Uterus (tissue), 4 donors: Measurements from ENCODE around the gene CCDC157. TPM values are rescaled to one million over a fixed set of nuclear protein-coding genes. Genes with fewer than 3 reads are reported as not detected.

Experiments used
- DNase-seq, 2 donors: peaks; one replicate each; pipeline ENCODE4 v3.0.0-alpha.2; 2019 to 2020
- H3K27ac ChIP-seq, 2 donors: fragments of 200-600 bp; sonication (generic); 1 replicate in 1 of 2; 2 replicates in 1 of 2; pipeline ENCODE4 v1.5.1; 2016 to 2018
- H3K27me3 ChIP-seq, 2 donors: fragments of 200-600 bp; sonication (generic); one replicate each; pipeline ENCODE4 v1.5.1; 2018 to 2019; ENCODE audit warnings: control low read depth in 1 of 2
- H3K36me3 ChIP-seq, 2 donors: fragments of 200-600 bp; sonication (generic); one replicate each; pipeline ENCODE4 v1.5.1; 2019; ENCODE audit warnings: control low read depth in 1 of 2
- H3K4me1 ChIP-seq, 2 donors: fragments of 200-600 bp; sonication (generic); one replicate each; pipeline ENCODE4 v1.5.1; 2018 to 2019; ENCODE audit warnings: control low read depth in 1 of 2
- H3K4me3 ChIP-seq, 2 donors: fragments of 200-600 bp; sonication (generic); 1 replicate in 1 of 2; 2 replicates in 1 of 2; pipeline ENCODE4 v1.5.1; 2018 to 2019; ENCODE audit warnings: mild to moderate bottlenecking in 1 of 2
- H3K9me3 ChIP-seq, 2 donors: fragments of 200-600 bp; sonication (generic); one replicate each; pipeline ENCODE4 v1.5.1; 2019; ENCODE audit warnings: control low read depth in 1 of 2
- POLR2A ChIP-seq, 2 donors: fragments of 450-650 bp; IDR thresholded peaks; one replicate each; pipeline ENCODE4 v1.6.1; 2016; ENCODE audit warnings: antibody characterized with exemption in 2 of 2, mild to moderate bottlenecking in 1 of 2, moderate library complexity in 1 of 2
- intact Hi-C: fragments of 100-400 bp; cut with DNase I; formaldehyde crosslinking; loops from one replicate; pipeline ENCODE4 v1.15.1; 2023; ENCODE audit warnings: low total_unique reads
- total RNA-seq, 4 donors: library from RNA; depleted of rRNA in 3 of 4; stranded (reverse); fragments of >200 nt in 3 of 4; gene quantifications; one replicate each; pipeline versions ENCODE4 v1.1.0 to v1.2.4, GENCODE V29; 2014 to 2023
- TF ChIP-seq, protein P1 (sequence below), 4 experiments: fragments of 200-600 bp in 2 of 4; fragments of 450-650 bp in 2 of 4; sonication (generic) in 2 of 4; IDR thresholded peaks; one replicate each; pipeline ENCODE4 v1.5.1; 2016 to 2019; ENCODE audit warnings: antibody characterized with exemption in 4 of 4, mild to moderate bottlenecking in 2 of 4, moderate library complexity in 1 of 4
- donor health status: DM: yes; HTN: yes; CAD: no.

CCDC157 gene
- total RNA-seq, 4 donors from 2014 or later: 2.9 to 6.8 (median 4.6) TPM; not detected in 1

DNA sequence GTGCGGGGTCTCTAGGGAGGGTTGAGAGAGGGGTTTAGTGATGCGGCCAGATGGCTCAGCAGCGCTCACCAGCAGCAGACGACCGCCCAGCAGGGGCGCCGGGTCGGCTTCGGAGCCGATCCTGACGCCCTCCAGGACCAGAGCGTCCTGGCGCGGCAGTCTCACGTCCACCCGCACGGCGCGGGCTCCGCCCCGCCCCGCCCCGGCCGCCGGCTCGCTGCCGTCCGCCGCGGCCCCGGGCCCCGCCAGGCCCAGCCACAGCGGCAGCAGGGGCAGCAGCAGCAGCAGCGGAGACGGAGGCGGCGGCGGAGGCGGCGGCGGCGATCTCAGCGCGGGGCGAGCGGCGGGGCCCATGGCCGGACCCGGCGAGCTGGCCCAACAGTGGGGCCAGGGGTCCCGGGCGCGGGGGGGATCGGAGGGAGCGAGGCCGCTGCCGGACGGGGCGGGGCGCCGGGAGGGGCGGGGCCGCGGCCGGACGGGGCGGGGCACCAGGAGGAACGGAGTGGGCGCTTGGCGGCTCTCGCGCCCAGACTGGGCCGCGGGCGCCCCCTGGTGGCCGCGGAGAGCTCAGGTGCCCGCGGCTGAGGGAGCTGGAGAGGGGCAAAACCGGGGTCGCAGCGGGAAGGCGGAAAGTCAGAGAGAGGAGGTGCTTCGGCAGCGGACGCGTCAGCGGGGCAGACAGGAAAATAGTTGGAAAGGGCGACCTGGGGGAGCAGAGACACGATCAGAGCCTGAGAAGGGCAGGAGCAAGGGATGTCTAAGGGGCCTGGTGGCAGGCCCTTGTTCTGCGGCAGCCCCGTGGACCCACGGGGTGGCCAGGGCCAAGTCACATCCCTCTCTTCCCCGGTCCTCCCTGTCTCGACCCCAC is 30.4 kb downstream of the CCDC157 start, which contains the start of gene RNF215:
Gene RNF215, minus strand, starts transcription at position 452 of the 868 bp plus-strand sequence. Its CDS starts 98 bp downstream, at position 354.
- Histone ChIP-seq H3K27ac (peak within 1 kb of the TSS; percentile 83 to 86), H3K36me3 (no peaks in the 10 kb centered on the region), H3K4me3 (peak within 1 kb of the TSS; percentile 46 to 66), H3K9me3 (no peaks in the 10 kb centered on the region), H3K27me3 (no peaks in the 10 kb centered on the region), H3K4me1 (peaks cover 0 to 4% of the 10 kb centered on the region in 2 donors)
- peak; percentile 77 to 89 for DNase-seq
- TF ChIP-seq POLR2A (IDR thresholded peaks at IDR 0.05): peak in 1 of 2 donors; percentile 37
- TF ChIP-seq, protein P1, sequence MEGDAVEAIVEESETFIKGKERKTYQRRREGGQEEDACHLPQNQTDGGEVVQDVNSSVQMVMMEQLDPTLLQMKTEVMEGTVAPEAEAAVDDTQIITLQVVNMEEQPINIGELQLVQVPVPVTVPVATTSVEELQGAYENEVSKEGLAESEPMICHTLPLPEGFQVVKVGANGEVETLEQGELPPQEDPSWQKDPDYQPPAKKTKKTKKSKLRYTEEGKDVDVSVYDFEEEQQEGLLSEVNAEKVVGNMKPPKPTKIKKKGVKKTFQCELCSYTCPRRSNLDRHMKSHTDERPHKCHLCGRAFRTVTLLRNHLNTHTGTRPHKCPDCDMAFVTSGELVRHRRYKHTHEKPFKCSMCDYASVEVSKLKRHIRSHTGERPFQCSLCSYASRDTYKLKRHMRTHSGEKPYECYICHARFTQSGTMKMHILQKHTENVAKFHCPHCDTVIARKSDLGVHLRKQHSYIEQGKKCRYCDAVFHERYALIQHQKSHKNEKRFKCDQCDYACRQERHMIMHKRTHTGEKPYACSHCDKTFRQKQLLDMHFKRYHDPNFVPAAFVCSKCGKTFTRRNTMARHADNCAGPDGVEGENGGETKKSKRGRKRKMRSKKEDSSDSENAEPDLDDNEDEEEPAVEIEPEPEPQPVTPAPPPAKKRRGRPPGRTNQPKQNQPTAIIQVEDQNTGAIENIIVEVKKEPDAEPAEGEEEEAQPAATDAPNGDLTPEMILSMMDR (IDR thresholded peaks at IDR 0.05): peak; percentile 95 to 97 (median 96)
- intact Hi-C loops: loop anchor here (5.0 kb wide), 2 partner anchors 100 to 125 kb away; partner anchors contain the start of gene CASTOR1

DNA sequence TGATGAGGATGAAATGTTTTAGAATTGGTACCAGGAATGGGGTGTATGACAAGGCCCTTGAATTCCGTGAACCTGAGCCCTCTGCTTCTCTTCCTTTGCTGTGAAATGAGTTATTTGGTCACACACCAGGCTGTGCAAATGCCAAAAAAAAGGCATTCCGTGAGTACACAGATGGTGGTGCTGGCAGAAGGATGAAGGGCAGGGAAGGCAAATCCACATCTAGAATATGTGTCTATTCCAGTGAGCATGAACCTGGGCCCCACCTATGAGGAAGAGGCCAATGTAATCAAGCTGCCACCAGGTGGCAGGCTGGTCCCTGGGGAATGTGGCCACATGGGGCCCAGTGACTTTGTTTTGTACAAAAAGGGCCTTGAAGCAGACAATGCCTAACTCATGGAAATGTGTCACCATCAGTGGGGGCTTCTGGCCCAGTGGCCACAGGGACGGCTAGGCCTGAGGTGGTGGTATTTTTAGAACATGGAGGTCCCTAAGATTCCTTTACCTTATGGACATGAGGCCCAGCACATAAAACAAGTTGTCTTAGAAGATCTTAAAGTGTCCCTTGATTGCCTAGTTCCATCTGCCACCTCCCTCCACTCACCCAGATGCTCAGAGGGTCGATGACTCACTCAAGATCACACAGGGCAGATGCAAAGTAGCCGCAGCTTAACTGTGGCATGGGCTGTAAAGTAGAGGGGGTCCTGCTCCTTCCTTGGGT is 34.3 kb downstream of the CCDC157 start:
- no peaks in the 10 kb centered on the region for H3K9me3 ChIP-seq
- H3K4me1 ChIP-seq: peaks cover 0 to under 1% of the 10 kb centered on the region in 2 donors
- TF ChIP-seq POLR2A (IDR thresholded peaks at IDR 0.05): no peak
- TF ChIP-seq, protein P1 (IDR thresholded peaks at IDR 0.05): peak; percentile 17 to 66 (median 52)
- no peak overlapping the region for H3K27ac ChIP-seq
- no peaks in the 10 kb centered on the region for H3K27me3 ChIP-seq
- H3K36me3 ChIP-seq: no peaks in the 10 kb centered on the region
- no peak overlapping the region for H3K4me3 ChIP-seq
- intact Hi-C loops: no loop called here
- DNase-seq: peak in 1 of 2 donors; percentile 37

DNA sequence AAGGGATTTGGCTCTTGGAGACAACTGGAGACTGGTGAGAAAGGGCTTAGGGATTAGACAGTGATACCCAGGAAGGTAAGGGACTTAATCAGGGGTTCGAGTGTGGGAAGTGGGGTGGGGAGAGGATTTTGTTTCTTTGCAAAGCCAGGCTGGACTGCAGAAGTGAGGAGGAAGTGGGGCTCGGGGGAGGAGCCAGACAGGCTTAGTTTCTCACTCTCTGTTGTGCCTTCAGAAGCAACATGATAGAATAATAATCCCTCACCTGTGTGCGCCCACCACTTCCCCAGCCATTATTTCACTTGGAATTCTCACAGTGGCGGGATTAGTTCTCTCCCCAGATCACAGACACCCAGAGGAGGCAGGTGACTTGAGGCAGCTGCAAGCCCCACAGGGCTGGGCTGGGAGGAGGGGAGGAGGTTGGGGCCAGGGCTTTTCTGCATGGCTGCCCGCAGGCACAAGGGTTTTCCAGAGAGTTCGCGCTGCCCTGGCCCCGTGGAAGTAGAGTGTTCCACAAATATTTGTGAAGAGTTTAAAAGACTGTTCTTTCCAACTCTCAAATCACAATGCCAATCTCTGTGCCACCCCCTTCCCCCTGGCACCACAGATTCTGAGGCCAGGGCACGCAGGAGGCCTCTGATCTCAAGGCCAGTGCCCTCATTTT is 36.0 kb downstream of the CCDC157 start:
- no peak for DNase-seq
- intact Hi-C loops: no loop called here
- no peak overlapping the region for H3K27ac ChIP-seq

DNA sequence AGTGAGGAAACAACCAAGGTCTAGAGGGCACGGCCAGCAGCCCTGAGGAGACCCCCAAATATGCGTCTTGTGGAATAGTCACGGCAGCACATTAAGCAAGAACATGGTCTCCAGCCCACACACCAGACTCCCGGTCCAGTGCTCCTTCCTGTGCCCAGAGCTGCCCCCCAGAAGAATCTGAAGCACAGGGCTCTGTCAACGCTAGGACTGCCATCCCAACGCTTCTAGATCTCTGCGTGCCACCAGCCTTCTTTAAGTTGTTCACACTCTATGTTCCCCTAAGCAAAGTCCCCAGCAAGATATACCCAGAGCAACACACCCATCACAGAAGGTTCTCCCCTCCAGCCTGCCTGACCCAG is 36.5 kb downstream of the CCDC157 start:
- H3K4me3 ChIP-seq: no peak overlapping the region
- intact Hi-C loops: no loop called here
- H3K9me3 ChIP-seq: no peaks in the 10 kb centered on the region
- DNase-seq: no peak
- no peak overlapping the region for H3K27ac ChIP-seq
- TF ChIP-seq, protein P1 (IDR thresholded peaks at IDR 0.05): no peak
- no peak for TF ChIP-seq POLR2A (IDR thresholded peaks at IDR 0.05)
- no peaks in the 10 kb centered on the region for H3K4me1 ChIP-seq
- H3K27me3 ChIP-seq: no peaks in the 10 kb centered on the region
- no peaks in the 10 kb centered on the region for H3K36me3 ChIP-seq

More for the DNA sequence above, 36.0 kb downstream of the CCDC157 start:
- TF ChIP-seq POLR2A (IDR thresholded peaks at IDR 0.05): no peak
- TF ChIP-seq, protein P1 (IDR thresholded peaks at IDR 0.05): no peak
- Histone ChIP-seq H3K4me3 (no peak overlapping the region), H3K27me3 (no peaks in the 10 kb centered on the region), H3K4me1 (no peaks in the 10 kb centered on the region), H3K36me3 (no peaks in the 10 kb centered on the region), H3K9me3 (no peaks in the 10 kb centered on the region)
